GM12878 (cell line): ENCODE measurements around the gene PROSER2. TPM values are rescaled to one million over a fixed set of nuclear protein-coding genes. Genes with fewer than 3 reads are reported as not detected.

Experiments
- ATAC-seq: fragments of 200-7000 bp; cut with Tn5 transposase; 3 replicates; pipeline ENCODE4 v1.9.1; 2020; ENCODE audit warnings: mild to moderate bottlenecking, moderate library complexity
- BruUV-seq: library from RNA; stranded (reverse); fragments of 400-500 nt; replicated peaks from 2 replicates; lab custom pipeline; 2021; lab: Mats Ljungman, UMichigan
- CTCF ChIA-PET: fragments of 300-600 bp; sonication (Branson Sonifier 250); formaldehyde crosslinking; extraction: SDS; loops from one replicate; lab custom pipeline; 2021; ENCODE audit warnings: inconsistent platforms; lab: Yijun Ruan, JAX
- POLR2A ChIA-PET: fragments of 350-600 bp; formaldehyde crosslinking; extraction: SDS; loops from one replicate; lab custom pipeline; 2021; ENCODE audit warnings: inconsistent platforms; lab: Charles Lee
- RAD21 ChIA-PET: fragments of 300-600 bp; sonication (Branson Sonifier 250); formaldehyde crosslinking; loops from one replicate; lab custom pipeline; 2023; ENCODE audit warnings: antibody characterized with exemption; ENCODE audit not compliant: unreplicated experiment; lab: Charles Lee
- SMC1A ChIA-PET: fragments of 300-600 bp; sonication (Branson Sonifier 250); formaldehyde crosslinking; loops from one replicate; lab custom pipeline; 2023; ENCODE audit not compliant: unreplicated experiment, uncharacterized antibody; lab: Charles Lee
- DNase-seq: peaks from one replicate; pipeline ENCODE4 v3.0.0-alpha.2; 2011; ENCODE audit warnings: low read depth, low spot score
- FAIRE-seq: peaks from 3 replicates; lab custom pipeline; 2011; peaks lifted over from hg19 to GRCh38; lab: Jason Lieb, UNC
- H2AFZ ChIP-seq: 2 replicates; pipeline ENCODE4 v1.6.0; 2011; ENCODE audit warnings: low read depth, low read length, control low read depth; ENCODE audit not compliant: control insufficient read depth
- H3K27ac ChIP-seq: 2 replicates; pipeline ENCODE4 v1.5.1; 2011; ENCODE audit warnings: control low read depth; ENCODE audit not compliant: control insufficient read depth, insufficient read depth
- H3K27me3 ChIP-seq, 2 experiments: replicated peaks in 1 of 2; 2 replicates each; pipeline versions ENCODE4 v1.6.0 to v1.6.1; 2011; ENCODE audit warnings: low read length in 1 of 2; ENCODE audit not compliant: control insufficient read depth in 2 of 2, insufficient read depth in 2 of 2
- H3K36me3 ChIP-seq, 2 experiments: 2 replicates each; pipeline ENCODE4 v1.5.1; 2011; ENCODE audit warnings: low read length in 1 of 2; ENCODE audit not compliant: control insufficient read depth in 2 of 2, insufficient read depth in 2 of 2
- H3K4me1 ChIP-seq: 2 replicates; pipeline ENCODE4 v1.6.1; 2011; ENCODE audit warnings: mild to moderate bottlenecking, low read length, moderate library complexity, mixed read lengths; ENCODE audit not compliant: control insufficient read depth, insufficient read depth
- H3K4me2 ChIP-seq: 2 replicates; pipeline ENCODE4 v1.6.0; 2011; ENCODE audit warnings: control low read depth; ENCODE audit not compliant: control insufficient read depth, insufficient read depth
- H3K4me3 ChIP-seq: fragments of 200-600 bp; sonication (generic); 2 replicates; pipeline ENCODE4 v1.5.1; 2016
- H3K79me2 ChIP-seq: 2 replicates; pipeline ENCODE4 v1.6.0; 2011; ENCODE audit warnings: low read length; ENCODE audit not compliant: control insufficient read depth, insufficient read depth
- H3K9ac ChIP-seq: 2 replicates; pipeline ENCODE4 v1.8.0; 2011; ENCODE audit warnings: low read length, control low read depth, mixed read lengths; ENCODE audit not compliant: control insufficient read depth, insufficient read depth
- H3K9me3 ChIP-seq: replicated peaks from 3 replicates; pipeline ENCODE4 v1.5.1; 2011; ENCODE audit warnings: mild to moderate bottlenecking, low read length; ENCODE audit not compliant: control insufficient read depth, insufficient read depth
- H4K20me1 ChIP-seq: 2 replicates; pipeline ENCODE4 v1.6.0; 2011; ENCODE audit not compliant: control insufficient read depth, insufficient read depth
- HCFC1 ChIP-seq: fragments of 150-350 bp; IDR thresholded peaks from 2 replicates; pipeline ENCODE4 v1.6.1; 2014; ENCODE audit warnings: low read length
- HDAC6 ChIP-seq: fragments of 200-600 bp; sonication (generic); IDR thresholded peaks from one replicate; pipeline ENCODE4 v1.8.0; 2017; ENCODE audit warnings: antibody characterized with exemption; ENCODE audit not compliant: unreplicated experiment
- IRF4 ChIP-seq: IDR thresholded peaks from 2 replicates; pipeline ENCODE4 v1.6.1; 2011; ENCODE audit warnings: low read depth, low read length
- MXI1 ChIP-seq: fragments of 150-350 bp; IDR thresholded peaks from 2 replicates; pipeline ENCODE4 v1.6.1; 2011; ENCODE audit warnings: low read depth, mild to moderate bottlenecking, inconsistent platforms, low read length, improper control_type of control experiment
- TBL1XR1 ChIP-seq: IDR thresholded peaks from 2 replicates; pipeline ENCODE4 v1.6.1; 2012; ENCODE audit warnings: low read depth, low read length, improper control_type of control experiment
- ZBTB33 ChIP-seq: fragments of 450-650 bp; IDR thresholded peaks from 2 replicates; pipeline ENCODE4 v1.6.1; 2017; ENCODE audit warnings: mild to moderate bottlenecking
- ZNF24 ChIP-seq: fragments of 450-650 bp; IDR thresholded peaks from 2 replicates; pipeline ENCODE4 v1.6.1; 2017; ENCODE audit warnings: antibody characterized with exemption, mild to moderate bottlenecking
- WGBS: methylation state at CpG from one replicate; pipeline ENCODE4 v1.1.6; 2016; ENCODE audit warnings: low lambda C conversion rate; ENCODE audit not compliant: insufficient replicate concordance, insufficient coverage; ENCODE audit errors: missing lambda C conversion rate; 5-methylcytosine and 5-hydroxymethylcytosine counted together
- in situ Hi-C: fragments of 300-500 bp; cut with MboI; formaldehyde crosslinking; loops from 9 replicates; pipeline ENCODE4 v1.14.3; 2018; ENCODE audit warnings: mixed read lengths
- intact Hi-C: fragments of 100-400 bp; cut with micrococcal nuclease; formaldehyde crosslinking; loops from one replicate; pipeline ENCODE4 v1.14.2; 2022; ENCODE audit not compliant: unreplicated experiment
- polyA plus RNA-seq, 11 experiments: library from polyadenylated mRNA; depleted of rRNA in 4 of 11; unstranded in 6 of 11; stranded (reverse) in 5 of 11; fragments of >200 nt; fragmentation: Nextera tagmentation in 4 of 11; fragmentation: Illumina TruSeq in 1 of 11; extraction: Ambion mirVana in 4 of 11; extraction: Trizol in 1 of 11; gene quantifications; 1 replicate in 1 of 11; 2 replicates in 10 of 11; pipeline versions ENCODE4 v1.2.1 to v1.2.3, GENCODE V29; 2011 to 2016; ENCODE audit warnings: inconsistent platforms in 2 of 11, missing spikeins in 2 of 11, low read depth in 1 of 11
- total RNA-seq, 4 experiments: library from RNA; depleted of rRNA in 3 of 4; stranded (reverse); fragments of >200 nt in 3 of 4; fragmentation: Illumina TruSeq in 1 of 4; extraction: Trizol in 1 of 4; gene quantifications; 2 replicates each; pipeline versions ENCODE4 v1.2.1 to v1.2.3, GENCODE V29; 2013 to 2021

The PROSER2 gene
- total and polyA plus RNA-seq, 10 of the 15 experiments (the other 5 are each of a cell fraction or from before 2014, with no cell fraction given), result 0.04 to 0.25 (median 0.07) TPM; not detected in 6

DNA sequence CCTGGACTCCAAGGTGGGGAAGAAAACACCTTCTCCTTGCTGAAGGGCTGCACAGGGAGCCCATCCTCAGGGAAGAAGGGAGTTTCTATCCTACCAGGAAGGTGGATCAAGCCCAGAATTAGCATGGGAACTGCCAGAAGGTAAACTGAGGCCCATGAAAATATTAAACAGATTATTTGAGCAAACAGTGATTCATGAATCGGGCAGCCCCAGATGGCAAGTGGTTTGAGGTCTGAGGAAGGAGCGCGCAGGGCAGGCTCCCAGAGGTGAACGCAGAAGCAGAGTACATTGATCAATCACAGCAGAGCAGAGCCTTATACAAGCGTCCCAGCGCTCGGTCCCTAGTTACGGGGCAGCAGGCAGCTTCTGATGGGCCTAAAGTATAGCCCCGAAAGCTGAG lies 35.8 kb upstream of the PROSER2 start:
- CTCF ChIA-PET, result interaction anchor here (0.5 to 1.8 kb wide), 2 partner anchors 32 to 139 kb away, joined by 3 read pairs; no protein-coding TSS in a partner anchor

More for the DNA sequence above, 35.8 kb upstream of the PROSER2 start:
- DNase-seq, result no peak
- Histone ChIP-seq H3K9ac (no peak overlapping the region), H3K27ac (no peak overlapping the region), H3K27me3 (no peaks in the 10 kb centered on the region; a peak in 2 of 4 replicates), H4K20me1 (no peaks in the 10 kb centered on the region), H3K79me2 (no peaks in the 10 kb centered on the region), H2AFZ (no peak overlapping the region), H3K4me2 (no peak overlapping the region), H3K4me1 (no peaks in the 10 kb centered on the region), H3K4me3 (no peak overlapping the region), H3K9me3 (no peaks in the 10 kb centered on the region), H3K36me3 (no peaks in the 10 kb centered on the region)
- RAD21 ChIA-PET, result no interaction called here
- intact Hi-C loops (no loop called here), in situ Hi-C loops (no loop called here)
- 68% methylated on average over 9 of the region's 9 CpGs for WGBS
- no peak for TF ChIP-seq ZBTB33
- no peak for TF ChIP-seq IRF4
- no peak for TF ChIP-seq MXI1
- no peak for TF ChIP-seq HCFC1
- no peak for TF ChIP-seq HDAC6
- no peak for TF ChIP-seq TBL1XR1
- no peak for TF ChIP-seq ZNF24
- SMC1A ChIA-PET, result interaction anchor here (1.2 kb wide), 1 partner anchor 33 kb away, joined by 3 read pairs; no protein-coding TSS in a partner anchor
- ATAC-seq, result no peak
- no peak for FAIRE-seq
- POLR2A ChIA-PET, result no interaction called here
- BruUV-seq, result no TSS peak
